Fibroblast of mammary gland (primary cell): ENCODE data around the gene FIBCD1.

ENCODE experiments used
- DNase-seq: peaks from one replicate; pipeline ENCODE4 v3.0.0-alpha.2; 2010; ENCODE audit warnings: low read depth
- H3K4me3 ChIP-seq: 2 replicates; pipeline ENCODE4 v1.5.1; 2011; ENCODE audit warnings: low read depth, mild to moderate bottlenecking, low read length, moderate library complexity; ENCODE audit not compliant: control insufficient read depth
- TF ChIP-seq, protein P1 (sequence below): conservative IDR thresholded peaks from 2 replicates; pipeline ENCODE4 v1.5.1; 2011; ENCODE audit warnings: low read depth, low read length, inconsistent platforms; ENCODE audit not compliant: control insufficient read depth, insufficient read depth

The FIBCD1 gene

DNA sequence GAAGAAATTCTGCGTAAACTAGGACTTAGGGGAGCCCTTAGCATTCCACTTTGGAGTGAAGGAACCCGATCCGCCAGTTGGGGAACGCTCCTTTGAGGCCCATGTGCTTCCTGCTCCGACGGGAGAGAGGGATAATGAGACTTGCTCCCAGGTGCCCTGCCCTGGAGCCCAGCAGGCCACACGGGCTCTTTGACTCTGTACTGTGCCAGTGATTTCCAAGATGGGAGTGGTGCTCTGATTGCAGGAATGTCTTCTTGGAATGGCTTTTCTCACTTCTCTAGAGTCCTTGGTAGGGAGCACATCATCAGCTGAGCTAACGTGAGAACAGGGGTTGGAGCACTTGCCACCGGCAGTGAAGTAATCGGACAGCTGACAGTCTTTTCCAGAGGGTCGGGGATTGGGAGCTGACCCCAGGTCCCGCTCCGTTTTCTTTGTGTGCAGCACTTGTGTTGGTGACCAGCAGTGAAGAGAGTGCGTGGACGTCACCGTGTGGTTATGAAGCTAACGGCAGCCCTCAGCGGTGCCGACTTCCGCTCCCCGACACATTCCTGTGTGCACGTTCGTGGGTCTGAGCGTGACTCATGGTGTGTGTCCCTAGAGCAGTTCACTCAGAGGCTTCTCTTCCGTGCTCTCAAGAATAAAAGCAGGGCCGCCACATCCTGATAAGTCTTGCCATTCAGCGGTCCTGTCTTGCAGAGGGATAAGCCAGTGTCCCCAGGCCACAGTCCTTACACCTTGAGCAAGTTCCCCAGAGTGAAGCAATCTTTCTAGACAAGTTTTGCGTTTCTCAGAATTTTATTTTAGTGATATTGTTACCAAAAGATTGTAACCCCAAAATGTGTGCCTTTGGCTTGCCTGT lies 78.4 kb downstream of the FIBCD1 start:
- TF ChIP-seq, protein P1, sequence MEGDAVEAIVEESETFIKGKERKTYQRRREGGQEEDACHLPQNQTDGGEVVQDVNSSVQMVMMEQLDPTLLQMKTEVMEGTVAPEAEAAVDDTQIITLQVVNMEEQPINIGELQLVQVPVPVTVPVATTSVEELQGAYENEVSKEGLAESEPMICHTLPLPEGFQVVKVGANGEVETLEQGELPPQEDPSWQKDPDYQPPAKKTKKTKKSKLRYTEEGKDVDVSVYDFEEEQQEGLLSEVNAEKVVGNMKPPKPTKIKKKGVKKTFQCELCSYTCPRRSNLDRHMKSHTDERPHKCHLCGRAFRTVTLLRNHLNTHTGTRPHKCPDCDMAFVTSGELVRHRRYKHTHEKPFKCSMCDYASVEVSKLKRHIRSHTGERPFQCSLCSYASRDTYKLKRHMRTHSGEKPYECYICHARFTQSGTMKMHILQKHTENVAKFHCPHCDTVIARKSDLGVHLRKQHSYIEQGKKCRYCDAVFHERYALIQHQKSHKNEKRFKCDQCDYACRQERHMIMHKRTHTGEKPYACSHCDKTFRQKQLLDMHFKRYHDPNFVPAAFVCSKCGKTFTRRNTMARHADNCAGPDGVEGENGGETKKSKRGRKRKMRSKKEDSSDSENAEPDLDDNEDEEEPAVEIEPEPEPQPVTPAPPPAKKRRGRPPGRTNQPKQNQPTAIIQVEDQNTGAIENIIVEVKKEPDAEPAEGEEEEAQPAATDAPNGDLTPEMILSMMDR = peak; percentile 22
- DNase-seq = peak; percentile 97
- H3K4me3 ChIP-seq = no peak overlapping the region

DNA sequence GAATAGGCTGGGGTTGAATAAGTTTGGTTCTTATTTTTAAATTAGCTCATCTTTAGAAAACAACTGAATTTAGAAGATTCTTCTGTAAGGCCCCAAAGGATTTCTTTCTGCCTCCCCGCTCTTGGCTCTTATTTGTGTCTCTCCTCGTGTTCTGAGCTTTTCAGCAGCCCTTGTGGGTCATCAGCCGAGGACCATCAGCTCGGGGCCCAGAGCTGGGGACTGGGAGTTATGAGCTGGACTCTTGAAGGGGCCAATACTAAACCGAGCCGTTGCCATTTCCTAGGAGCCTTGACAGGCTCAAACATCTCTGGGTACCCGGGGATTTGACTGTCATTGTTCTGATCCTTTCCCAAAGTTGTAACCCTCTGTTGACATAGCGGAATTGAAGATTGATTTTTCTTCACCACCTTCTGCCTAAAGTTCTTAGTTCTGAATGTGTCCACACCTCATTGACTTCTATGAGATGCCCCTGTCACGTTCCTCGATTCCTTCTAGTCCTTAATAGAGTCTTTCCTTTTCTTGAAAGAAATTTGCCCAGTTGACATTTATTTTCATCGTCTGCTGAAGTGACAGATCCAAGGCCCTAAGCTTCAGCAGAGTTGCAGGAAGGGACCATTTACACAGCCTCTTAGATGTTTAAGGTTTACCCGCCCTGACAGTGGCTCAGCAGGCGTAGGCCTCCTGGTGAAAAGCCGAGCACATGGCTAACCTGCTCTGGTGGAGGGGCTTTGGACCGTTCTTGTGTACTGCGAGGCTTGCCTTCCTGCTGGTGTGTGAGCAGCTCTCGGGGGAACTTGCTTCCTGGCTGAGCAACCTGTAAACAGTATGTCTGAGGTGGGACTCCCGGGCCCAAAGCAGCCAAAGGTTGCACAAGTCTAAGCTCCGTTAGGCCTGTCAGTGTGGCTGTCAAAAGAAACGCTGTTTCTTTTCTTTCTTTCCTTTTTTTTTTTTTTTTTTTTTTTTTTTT lies 80.0 kb downstream of the FIBCD1 start:
- DNase-seq = no peak
- no peak overlapping the region for H3K4me3 ChIP-seq
- TF ChIP-seq, protein P1 = no peak

DNA sequence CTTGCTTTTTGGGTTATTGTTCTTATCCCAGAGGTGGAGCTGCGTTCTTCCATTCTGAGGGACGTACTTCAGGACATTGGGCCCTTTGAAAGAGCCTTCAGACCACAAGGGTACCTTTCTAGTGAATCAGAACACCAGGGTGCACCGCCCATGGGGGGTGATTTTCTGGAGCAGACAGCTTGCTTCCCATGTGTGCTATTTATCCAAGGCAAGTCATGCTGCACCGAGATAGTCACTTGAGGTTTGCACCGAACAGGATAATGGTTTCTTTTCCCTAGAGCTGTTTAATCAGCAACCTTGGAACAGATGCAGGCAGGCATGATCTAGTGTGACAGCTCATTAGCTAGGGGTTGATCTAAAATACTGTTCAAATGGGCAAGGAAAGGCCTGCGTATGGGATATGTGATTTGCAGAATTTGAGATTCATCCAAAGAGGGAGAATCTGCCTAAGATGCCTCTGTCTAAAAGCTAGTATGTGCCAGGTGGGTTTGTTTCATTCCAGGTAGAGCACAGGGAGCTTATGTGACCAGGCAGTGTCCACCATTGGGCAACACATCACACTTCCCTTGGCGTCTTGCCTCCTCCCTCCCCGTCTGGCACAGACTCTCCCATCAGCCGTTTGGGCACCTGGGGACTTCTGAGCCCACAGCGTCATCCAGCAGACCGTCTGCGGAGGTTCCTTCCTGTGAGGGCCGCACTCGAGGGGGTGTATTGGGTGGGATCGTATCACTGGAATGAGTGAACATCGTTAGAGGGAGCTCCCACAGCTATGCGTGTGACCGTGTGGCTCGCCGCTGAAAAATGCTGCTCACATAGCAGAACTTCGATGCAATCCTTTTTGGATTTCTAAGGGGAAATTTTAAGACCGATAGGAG lies 80.9 kb downstream of the FIBCD1 start:
- TF ChIP-seq, protein P1 = no peak
- DNase-seq = peak; percentile 95
- no peak overlapping the region for H3K4me3 ChIP-seq

DNA sequence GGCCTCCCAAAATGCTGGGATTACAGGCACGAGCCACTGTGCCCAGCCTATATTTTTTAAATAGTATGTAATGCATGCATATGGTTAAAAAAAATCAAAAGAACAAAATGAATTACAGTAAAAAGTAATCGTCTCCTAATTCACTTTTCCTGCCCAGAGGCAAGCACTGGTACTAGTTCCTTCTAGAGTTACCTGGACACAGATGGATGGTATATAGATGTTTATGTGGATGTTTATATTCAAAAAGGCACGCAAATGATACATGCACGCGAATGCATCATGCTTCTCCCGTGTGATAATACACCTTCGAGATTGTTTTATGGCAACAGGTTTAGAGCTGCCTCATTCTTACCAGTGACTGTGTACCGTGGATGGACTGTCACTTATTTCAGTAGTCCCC lies 82.6 kb downstream of the FIBCD1 start:
- H3K4me3 ChIP-seq = no peak overlapping the region
- no peak for DNase-seq
- TF ChIP-seq, protein P1 = no peak

DNA sequence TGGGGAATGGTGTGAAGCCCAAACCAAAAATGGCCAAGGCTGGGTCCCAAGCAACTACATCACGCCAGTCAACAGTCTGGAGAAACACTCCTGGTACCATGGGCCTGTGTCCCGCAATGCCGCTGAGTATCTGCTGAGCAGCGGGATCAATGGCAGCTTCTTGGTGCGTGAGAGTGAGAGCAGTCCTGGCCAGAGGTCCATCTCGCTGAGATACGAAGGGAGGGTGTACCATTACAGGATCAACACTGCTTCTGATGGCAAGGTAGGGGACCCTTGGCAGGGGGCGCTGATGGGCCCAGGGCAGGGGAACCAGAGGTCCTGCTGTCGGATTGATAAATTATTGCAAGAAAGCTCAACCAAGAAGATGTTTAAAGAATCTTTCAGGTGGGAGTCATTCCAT lies 84.2 kb downstream of the FIBCD1 start:
- no peak overlapping the region for H3K4me3 ChIP-seq
- TF ChIP-seq, protein P1 = no peak
- DNase-seq = no peak

DNA sequence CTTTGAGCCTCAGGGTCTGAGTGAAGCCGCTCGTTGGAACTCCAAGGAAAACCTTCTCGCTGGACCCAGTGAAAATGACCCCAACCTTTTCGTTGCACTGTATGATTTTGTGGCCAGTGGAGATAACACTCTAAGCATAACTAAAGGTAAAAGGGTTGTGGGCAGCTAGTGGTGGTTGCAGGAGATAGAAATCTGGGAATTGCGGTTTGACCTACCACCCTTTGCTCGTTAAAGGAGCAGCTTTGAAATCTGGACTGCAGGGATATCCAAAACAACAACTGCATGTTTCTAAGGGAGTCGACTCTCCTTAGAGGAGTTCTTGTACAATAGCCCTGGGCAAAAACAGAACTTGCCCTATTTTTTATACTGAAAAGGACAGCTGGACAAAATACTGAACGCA lies 85.0 kb downstream of the FIBCD1 start:
- TF ChIP-seq, protein P1 = no peak
- no peak overlapping the region for H3K4me3 ChIP-seq
- no peak for DNase-seq
